Fibroblast of mammary gland (primary cell): ENCODE measurements around the gene AVPR2.

Experiments used
- DNase-seq: peaks from one replicate; pipeline ENCODE4 v3.0.0-alpha.2; 2010; ENCODE audit warnings: low read depth
- H3K4me3 ChIP-seq: 2 replicates; pipeline ENCODE4 v1.5.1; 2011; ENCODE audit warnings: low read depth, mild to moderate bottlenecking, low read length, moderate library complexity; ENCODE audit not compliant: control insufficient read depth
- CTCF ChIP-seq: conservative IDR thresholded peaks from 2 replicates; pipeline ENCODE4 v1.5.1; 2011; ENCODE audit warnings: low read depth, low read length, inconsistent platforms; ENCODE audit not compliant: control insufficient read depth, insufficient read depth

Gene AVPR2

GRCh38 chrX:153926552-153926857 is 22.0 kb downstream of the AVPR2 start:
- no peak for TF ChIP-seq CTCF
- no peak for DNase-seq
- H3K4me3 ChIP-seq, result no peak overlapping the region

- DNase-seq, result peak; percentile 25
- TF ChIP-seq CTCF, result no peak
- peak overlapping the region; percentile 46 for H3K4me3 ChIP-seq
Observed at GRCh38 chrX:153926858-153927671, 22.6 kb downstream of the AVPR2 start.

GRCh38 chrX:153927672-153927921 is 23.1 kb downstream of the AVPR2 start:
- DNase-seq, result no peak
- TF ChIP-seq CTCF, result no peak
- peak overlapping the region; percentile 46 for H3K4me3 ChIP-seq

- peak; percentile 98 for DNase-seq
- peak; percentile 11 for TF ChIP-seq CTCF
- H3K4me3 ChIP-seq, result peak overlapping the region; percentile 46
Observed at GRCh38 chrX:153927922-153928760, 23.7 kb downstream of the AVPR2 start.

- DNase-seq, result no peak
- TF ChIP-seq CTCF, result no peak
- H3K4me3 ChIP-seq, result no peak overlapping the region
Observed at GRCh38 chrX:153928846-153929245, 24.4 kb downstream of the AVPR2 start.

- DNase-seq, result no peak
- H3K4me3 ChIP-seq, result no peak overlapping the region
- no peak for TF ChIP-seq CTCF
Observed at GRCh38 chrX:153929576-153929975, 25.1 kb downstream of the AVPR2 start.
